Neural cell (in vitro differentiated cells): ENCODE measurements around the gene BEX3.

Experiments used
- CTCF ChIP-seq: fragments of 450-650 bp; IDR thresholded peaks from 2 replicates; pipeline ENCODE4 v1.5.1; 2014; ENCODE audit warnings: antibody characterized with exemption, mild to moderate bottlenecking, moderate library complexity; ENCODE audit not compliant: poor library complexity, severe bottlenecking
- RAD21 ChIP-seq: fragments of 450-650 bp; conservative IDR thresholded peaks from 2 replicates; pipeline ENCODE4 v1.6.1; 2014; ENCODE audit warnings: antibody characterized with exemption, mild to moderate bottlenecking, moderate library complexity
- TAF1 ChIP-seq: IDR thresholded peaks from 2 replicates; pipeline ENCODE4 v1.6.1; 2012; ENCODE audit warnings: low read depth

- TF ChIP-seq TAF1 (no peak), CTCF (no peak), RAD21 (no peak)
These were observed 41.0 kb downstream of the BEX3 start for GRCh38 chrX:103417370-103417769.
